Cardiac fibroblast (primary cell): Measurements from ENCODE around the gene COQ3.
A peak's percentile ranks its signal among the peaks of the same experiment; 100 is the strongest.

Experiments
- DNase-seq, 2 donors: peaks; one replicate each; pipeline versions ENCODE4 v3.0.0 to v3.0.0-alpha.2; 2010; ENCODE audit warnings: low read depth in 2 of 2
- H3K4me3 ChIP-seq, 2 donors: replicated peaks in 1 of 2; 1 replicate in 1 of 2; 2 replicates in 1 of 2; pipeline ENCODE4 v1.5.1; 2011; ENCODE audit warnings: low read depth in 2 of 2, low read length in 2 of 2, mild to moderate bottlenecking in 2 of 2, moderate library complexity in 1 of 2
- CTCF ChIP-seq: IDR thresholded peaks from one replicate; pipeline ENCODE4 v1.5.1; 2011; ENCODE audit warnings: low read depth, mild to moderate bottlenecking, low read length, inconsistent platforms

COQ3 gene

GRCh38 chr6:99425647-99426450, 31.9 kb upstream of the COQ3 start:
- peak overlapping the region; percentile 92 to 94 for H3K4me3 ChIP-seq
- peak; percentile 39 for TF ChIP-seq CTCF
- DNase-seq = peak; percentile 87 to 93

- peak within 1 kb of the TSS; percentile 92 to 94 for H3K4me3 ChIP-seq
- no peak for TF ChIP-seq CTCF
- peak; percentile 99 for DNase-seq
Observed at GRCh38 chr6:99424761-99425646, 31.0 kb upstream of the COQ3 start, which contains the start of gene PNISR. PNISR (minus strand) TSS chr6:99425308; CDS start chr6:99414659, 10,649 bp downstream.

DNA sequence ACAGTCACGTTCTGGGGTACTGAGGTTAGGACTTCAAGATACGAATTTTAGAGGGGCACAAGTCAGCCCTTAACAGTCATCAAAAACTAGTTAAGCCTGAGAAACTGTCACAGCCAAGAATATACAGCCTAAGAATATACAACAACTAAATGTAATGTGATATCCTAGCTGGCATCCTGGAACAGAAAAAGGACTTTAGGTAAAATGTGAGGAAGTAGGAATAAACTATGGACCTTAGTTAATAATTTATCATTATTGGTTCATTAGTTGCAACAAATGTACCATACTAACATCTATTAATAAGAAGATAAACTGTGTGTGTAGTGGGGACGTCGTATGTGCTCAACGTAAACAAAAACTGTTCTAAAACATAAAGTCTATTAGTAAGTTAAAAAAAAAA, 30.0 kb upstream of the COQ3 start:
- TF ChIP-seq CTCF = no peak
- no peak for DNase-seq
- peak overlapping the region; percentile 92 to 94 for H3K4me3 ChIP-seq

- H3K4me3 ChIP-seq = no peak overlapping the region
- no peak for DNase-seq
- no peak for TF ChIP-seq CTCF
Observed at GRCh38 chr6:99422912-99423311, 28.9 kb upstream of the COQ3 start.

- DNase-seq = no peak
- no peak for TF ChIP-seq CTCF
Observed at GRCh38 chr6:99416892-99417767, 23.1 kb upstream of the COQ3 start.

DNA sequence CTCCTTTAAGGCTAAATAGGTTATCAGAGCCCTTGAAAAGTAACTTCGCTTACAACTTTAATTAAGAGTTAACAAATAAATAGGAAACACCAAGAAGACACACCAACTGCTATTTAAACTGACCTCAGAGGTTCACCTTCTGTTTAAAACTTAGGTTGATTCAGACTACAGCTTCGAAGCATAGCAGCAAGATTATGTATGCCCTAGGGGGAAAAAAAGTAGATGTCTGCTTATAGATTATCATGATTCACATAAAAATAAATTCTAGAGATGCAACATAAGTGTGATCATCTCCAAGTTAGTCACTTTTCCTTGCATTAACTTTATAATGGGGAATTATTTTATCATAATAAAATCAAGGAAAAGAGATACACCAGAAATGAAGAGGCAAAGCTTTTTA, 22.2 kb upstream of the COQ3 start:
- no peak overlapping the region for H3K4me3 ChIP-seq
- TF ChIP-seq CTCF = no peak
- no peak for DNase-seq

More at GRCh38 chr6:99416892-99417767, 23.1 kb upstream of the COQ3 start:
- no peak overlapping the region for H3K4me3 ChIP-seq
